IPS-20b (cell line): Measurements from ENCODE around the gene INPP5D.

Experiments
- H3K27ac ChIP-seq: one replicate; pipeline ENCODE4 v1.5.1; 2013; ENCODE audit warnings: low read length
- H3K27me3 ChIP-seq: 2 replicates; pipeline ENCODE4 v1.6.1; 2013; ENCODE audit warnings: mild to moderate bottlenecking, low read length, inconsistent platforms; ENCODE audit not compliant: insufficient read depth
- H3K36me3 ChIP-seq: 2 replicates; pipeline ENCODE4 v1.6.1; 2013; ENCODE audit warnings: low read depth, mild to moderate bottlenecking, inconsistent platforms, low read length, moderate library complexity; ENCODE audit not compliant: insufficient read depth
- H3K4me1 ChIP-seq: 2 replicates; pipeline ENCODE4 v1.6.1; 2013; ENCODE audit warnings: mild to moderate bottlenecking, control low read depth, inconsistent platforms, low read length, moderate library complexity; ENCODE audit not compliant: insufficient read depth
- H3K4me3 ChIP-seq: 2 replicates; pipeline ENCODE4 v1.5.1; 2013; ENCODE audit warnings: mild to moderate bottlenecking, low read length, inconsistent platforms
- H3K9ac ChIP-seq: 2 replicates; pipeline ENCODE4 v1.6.1; 2013; ENCODE audit warnings: low read depth, mild to moderate bottlenecking, inconsistent platforms, low read length, moderate library complexity
- H3K9me3 ChIP-seq: 2 replicates; pipeline ENCODE4 v1.6.1; 2013; ENCODE audit warnings: mild to moderate bottlenecking, low read depth, low read length, inconsistent platforms; ENCODE audit not compliant: insufficient read depth

INPP5D gene

DNA sequence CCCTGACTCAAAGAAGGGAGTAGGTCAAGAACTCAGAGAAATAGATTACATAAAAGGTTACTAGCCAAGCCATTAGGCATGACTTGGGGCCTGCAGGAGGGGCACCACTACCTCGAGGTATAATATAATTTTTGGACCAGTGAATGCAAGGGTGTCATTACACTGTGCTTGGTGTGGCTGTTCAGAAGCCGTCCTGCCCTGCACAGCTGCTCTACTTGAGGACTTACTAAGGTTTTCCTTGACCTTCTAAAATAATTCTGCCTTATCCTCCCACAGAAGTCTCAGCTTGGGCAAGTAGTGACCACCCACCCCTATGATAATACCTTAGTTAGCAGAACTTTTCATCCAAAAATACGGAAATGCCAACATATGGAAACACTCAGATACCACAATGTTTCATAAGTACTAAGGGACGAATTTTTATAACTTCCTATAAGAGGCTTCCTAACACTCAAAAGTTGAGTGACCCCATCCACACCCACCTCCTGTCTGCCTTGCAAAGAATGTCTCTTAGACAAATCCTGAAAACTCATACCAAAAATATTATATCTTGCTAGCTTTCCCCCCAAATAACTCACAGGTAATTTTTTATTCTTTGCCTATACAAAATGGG is 173.6 kb downstream of the INPP5D start:
- Histone ChIP-seq H3K9me3 (no peaks in the 10 kb centered on the region), H3K4me3 (no peak overlapping the region), H3K4me1 (no peaks in the 10 kb centered on the region), H3K36me3 (no peaks in the 10 kb centered on the region), H3K27me3 (no peaks in the 10 kb centered on the region), H3K27ac (no peak overlapping the region), H3K9ac (no peak overlapping the region)

DNA sequence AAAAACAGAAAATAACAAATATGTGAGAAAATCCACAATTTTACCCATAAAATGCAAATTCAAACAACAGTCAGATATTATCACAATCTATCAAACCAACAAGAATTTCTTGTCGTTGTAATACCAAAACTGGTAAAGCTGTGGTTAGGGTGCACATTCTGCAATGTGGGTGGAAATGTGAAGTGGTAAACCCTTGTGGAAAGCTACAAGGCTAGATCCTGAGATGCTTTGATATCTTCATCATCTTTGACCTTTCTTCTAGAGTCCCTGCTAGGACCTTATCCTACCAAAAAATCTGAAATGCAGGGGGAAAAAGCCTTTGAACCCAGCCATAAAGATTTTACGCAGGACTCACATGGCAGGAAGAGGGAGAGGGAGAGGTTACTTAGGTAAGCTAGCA is 174.1 kb downstream of the INPP5D start:
- Histone ChIP-seq H3K9me3 (no peaks in the 10 kb centered on the region), H3K36me3 (no peaks in the 10 kb centered on the region), H3K4me3 (no peak overlapping the region), H3K9ac (no peak overlapping the region), H3K4me1 (no peaks in the 10 kb centered on the region), H3K27ac (no peak overlapping the region), H3K27me3 (no peaks in the 10 kb centered on the region)

DNA sequence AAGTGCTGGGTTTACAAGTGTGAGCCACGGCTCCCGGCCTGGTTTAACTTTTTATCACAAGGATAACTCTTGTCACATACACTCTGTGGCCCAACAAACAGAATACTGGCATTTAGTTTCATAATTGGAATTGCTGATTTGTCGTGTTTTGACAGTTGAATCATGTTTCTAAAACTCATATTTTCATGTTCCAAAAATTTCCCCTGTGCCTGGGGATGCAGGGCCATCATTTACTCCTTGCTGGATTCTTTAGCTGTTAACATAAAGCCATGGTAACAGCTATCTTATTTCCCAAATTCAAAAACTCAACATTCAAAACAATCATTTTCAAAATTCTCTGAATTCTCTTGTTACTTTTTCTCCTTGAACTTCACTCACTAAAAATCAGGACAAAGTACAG is 174.9 kb downstream of the INPP5D start:
- H3K27ac ChIP-seq = no peak overlapping the region
- no peaks in the 10 kb centered on the region for H3K9me3 ChIP-seq
- no peak overlapping the region for H3K9ac ChIP-seq
- H3K27me3 ChIP-seq = no peaks in the 10 kb centered on the region
- H3K36me3 ChIP-seq = no peaks in the 10 kb centered on the region
- no peaks in the 10 kb centered on the region for H3K4me1 ChIP-seq
- no peak overlapping the region for H3K4me3 ChIP-seq

DNA sequence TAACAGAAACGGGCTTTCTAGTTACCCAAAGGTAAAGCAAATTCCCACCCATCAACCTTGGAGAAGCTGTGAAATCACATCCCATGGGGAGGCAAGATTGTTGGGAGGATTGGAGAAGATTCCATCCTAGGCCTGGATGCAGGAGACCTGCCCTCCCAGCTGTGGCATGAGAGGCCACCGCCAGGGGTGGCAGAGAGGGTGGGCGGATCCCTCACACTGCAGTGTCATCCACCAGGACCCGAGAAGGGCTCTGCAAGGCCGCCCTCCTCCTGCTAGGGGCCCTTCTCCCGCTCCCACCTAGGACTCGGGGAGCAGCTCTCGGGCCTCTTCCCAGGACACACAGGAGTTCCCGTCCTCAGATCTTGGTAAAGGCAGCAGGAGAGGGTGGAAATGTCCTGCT is 175.8 kb downstream of the INPP5D start:
- Histone ChIP-seq H3K9me3 (no peaks in the 10 kb centered on the region), H3K4me1 (no peaks in the 10 kb centered on the region), H3K27ac (no peak overlapping the region), H3K36me3 (no peaks in the 10 kb centered on the region), H3K27me3 (no peaks in the 10 kb centered on the region), H3K9ac (no peak overlapping the region), H3K4me3 (no peak overlapping the region)

DNA sequence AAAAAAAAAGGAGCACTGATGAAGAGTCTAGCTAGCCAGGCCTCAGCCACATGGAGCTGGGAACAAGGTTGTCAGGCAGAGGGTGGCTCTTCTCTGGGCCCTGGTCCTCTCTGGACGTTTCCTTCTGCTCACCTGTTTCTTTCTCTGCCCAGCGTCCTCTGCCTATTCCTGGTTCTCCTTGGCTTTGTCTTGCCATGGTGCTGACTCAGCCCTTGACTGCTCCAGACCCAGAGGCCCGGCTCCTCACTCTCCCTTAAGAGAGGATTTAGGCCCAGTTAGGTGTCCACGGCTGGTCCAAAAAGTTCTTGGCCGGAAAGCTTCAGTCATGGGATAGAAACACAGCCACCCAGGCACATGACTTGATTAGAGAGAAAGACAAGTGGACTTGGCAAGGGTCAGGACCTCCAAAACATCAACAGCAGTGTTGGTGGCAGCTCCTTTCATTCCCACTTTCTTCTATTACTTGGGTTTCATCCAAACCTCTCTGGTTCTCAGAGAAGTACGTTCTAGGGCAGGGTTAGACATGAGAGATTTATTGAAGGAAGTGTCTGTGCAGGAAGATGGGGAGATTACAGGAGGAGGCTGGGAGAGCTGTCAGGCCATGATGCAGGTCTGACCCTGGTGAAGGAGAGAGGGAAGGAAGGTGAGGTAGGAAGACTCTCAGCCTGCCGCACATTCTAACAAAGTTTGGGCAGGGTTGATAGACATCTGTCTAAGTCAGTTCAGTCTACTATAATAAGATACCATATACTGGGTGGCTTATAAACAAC is 176.9 kb downstream of the INPP5D start:
- no peak overlapping the region for H3K9ac ChIP-seq
- H3K27ac ChIP-seq = no peak overlapping the region
- H3K27me3 ChIP-seq = no peaks in the 10 kb centered on the region
- H3K4me3 ChIP-seq = no peak overlapping the region
- H3K9me3 ChIP-seq = no peaks in the 10 kb centered on the region
- no peaks in the 10 kb centered on the region for H3K36me3 ChIP-seq
- H3K4me1 ChIP-seq = no peaks in the 10 kb centered on the region

DNA sequence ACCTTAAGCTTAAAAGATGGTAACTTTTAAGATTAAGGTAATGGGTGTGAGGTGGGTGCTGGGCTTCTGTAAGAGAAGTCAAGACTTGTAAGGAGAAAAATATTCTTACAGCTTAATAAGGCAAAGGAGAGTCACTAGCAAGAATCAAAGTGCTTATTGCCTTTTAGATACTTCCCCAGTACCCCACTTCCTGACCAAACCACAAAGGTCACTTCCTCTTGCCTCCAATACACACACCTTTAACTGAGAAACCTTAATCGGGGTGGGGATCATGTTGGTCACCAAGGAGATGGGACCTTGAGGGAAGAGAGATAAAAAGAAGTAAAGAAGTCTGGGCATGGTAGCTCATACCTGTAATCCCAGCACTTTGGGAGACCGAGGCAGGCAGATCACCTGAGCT is 180.8 kb downstream of the INPP5D start:
- no peaks in the 10 kb centered on the region for H3K27me3 ChIP-seq
- no peaks in the 10 kb centered on the region for H3K9me3 ChIP-seq
- no peak overlapping the region for H3K9ac ChIP-seq
- H3K36me3 ChIP-seq = no peaks in the 10 kb centered on the region
- H3K4me1 ChIP-seq = no peaks in the 10 kb centered on the region
- no peak overlapping the region for H3K4me3 ChIP-seq
- no peak overlapping the region for H3K27ac ChIP-seq

DNA sequence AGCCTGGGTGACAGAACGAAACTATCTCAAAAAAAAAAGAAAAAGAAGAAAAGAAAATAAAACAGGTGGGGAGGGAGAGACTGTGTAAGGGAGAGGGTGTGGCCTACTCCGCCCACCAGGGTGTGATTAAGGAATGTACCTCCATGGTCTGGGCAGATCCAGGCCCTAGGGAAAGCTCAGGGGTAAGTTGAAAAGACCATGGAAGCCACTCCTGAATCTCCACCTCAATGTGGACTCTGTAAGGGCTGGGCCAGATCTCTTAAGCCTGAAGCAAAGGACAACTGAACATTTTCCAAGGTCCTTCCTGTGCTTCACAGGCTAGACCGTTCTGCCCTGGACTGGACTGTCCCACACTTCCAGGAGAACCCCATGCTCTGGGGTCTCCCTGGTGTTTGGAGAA is 181.7 kb downstream of the INPP5D start:
- Histone ChIP-seq H3K27me3 (no peaks in the 10 kb centered on the region), H3K9ac (no peak overlapping the region), H3K4me3 (no peak overlapping the region), H3K4me1 (no peaks in the 10 kb centered on the region), H3K27ac (no peak overlapping the region), H3K36me3 (no peaks in the 10 kb centered on the region), H3K9me3 (no peaks in the 10 kb centered on the region)

DNA sequence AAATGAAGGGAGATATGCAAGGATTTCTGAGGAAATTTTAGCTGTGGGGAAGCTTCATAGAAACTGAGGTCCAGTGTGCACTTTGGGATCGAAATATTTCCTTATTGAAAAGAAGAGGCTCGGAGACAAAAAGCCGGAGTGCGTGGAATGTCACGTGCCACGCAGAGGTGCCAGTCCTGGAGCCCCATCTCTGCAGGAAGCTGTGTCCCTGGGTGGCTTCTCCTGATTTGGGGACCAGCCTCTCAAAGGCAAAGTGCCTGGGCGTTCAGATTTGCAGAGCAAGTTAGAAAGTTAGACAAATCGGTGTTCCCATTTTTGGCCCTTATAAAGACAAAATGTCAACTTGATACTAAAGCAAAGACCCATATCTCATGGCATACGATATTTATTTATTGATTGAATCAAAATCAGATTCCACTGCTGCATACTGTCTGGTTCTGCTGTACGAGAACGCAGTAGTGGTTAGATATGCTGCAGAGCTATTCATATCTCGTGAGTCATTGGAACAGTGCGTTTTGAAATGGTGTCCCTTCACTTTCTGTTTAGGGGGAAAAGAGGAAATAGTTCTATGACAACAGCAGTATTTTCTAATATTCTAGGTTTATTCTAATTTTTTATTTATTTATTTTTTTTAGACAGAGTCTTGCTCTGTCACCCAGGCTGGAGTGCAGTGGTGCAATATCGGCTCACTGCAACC is 182.2 kb downstream of the INPP5D start:
- Histone ChIP-seq H3K4me1 (no peaks in the 10 kb centered on the region), H3K27me3 (no peaks in the 10 kb centered on the region), H3K27ac (no peak overlapping the region), H3K4me3 (no peak overlapping the region), H3K9ac (no peak overlapping the region), H3K9me3 (no peaks in the 10 kb centered on the region), H3K36me3 (no peaks in the 10 kb centered on the region)

DNA sequence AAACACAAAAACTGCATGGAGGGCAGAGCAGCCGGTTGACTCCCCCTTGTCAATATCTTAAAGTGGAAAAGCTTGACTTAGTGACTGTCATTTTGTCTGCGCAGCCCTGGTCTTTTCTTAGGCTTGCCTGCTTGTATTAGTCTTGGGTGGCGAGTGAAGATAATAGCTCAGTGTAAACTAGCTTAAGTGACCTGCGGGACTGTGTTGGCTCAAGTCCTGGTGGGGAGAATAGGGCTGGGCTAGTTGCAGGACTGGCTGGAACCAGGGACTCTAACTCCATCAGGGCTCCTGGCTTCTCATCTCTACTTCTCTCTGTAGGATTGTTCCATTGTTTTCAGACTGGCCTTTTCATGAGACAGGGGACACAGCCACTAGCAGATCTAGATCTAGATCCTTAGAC is 183.2 kb downstream of the INPP5D start:
- no peak overlapping the region for H3K4me3 ChIP-seq
- H3K9me3 ChIP-seq = no peaks in the 10 kb centered on the region
- no peaks in the 10 kb centered on the region for H3K4me1 ChIP-seq
- H3K36me3 ChIP-seq = no peaks in the 10 kb centered on the region
- H3K9ac ChIP-seq = no peak overlapping the region
- H3K27me3 ChIP-seq = no peaks in the 10 kb centered on the region
- H3K27ac ChIP-seq = no peak overlapping the region

DNA sequence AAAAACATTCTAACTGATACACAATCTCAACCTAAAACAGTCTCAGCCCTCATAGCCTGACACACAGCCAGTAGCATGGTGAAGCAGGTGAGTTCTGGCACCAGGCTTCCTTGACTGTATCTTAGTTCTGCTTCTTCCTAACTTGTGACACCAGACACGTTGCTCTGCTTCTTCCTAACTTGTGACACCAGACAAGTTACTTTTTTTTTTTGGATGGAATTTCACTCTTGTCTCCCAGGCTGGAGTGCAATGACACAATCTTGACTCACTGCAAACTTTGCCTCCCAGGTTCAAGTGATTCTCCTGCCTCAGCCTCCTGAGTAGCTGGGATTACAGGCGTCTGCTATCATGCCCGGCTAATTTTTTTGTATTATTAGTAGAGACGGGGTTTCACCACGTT is 184.7 kb downstream of the INPP5D start:
- Histone ChIP-seq H3K9me3 (no peaks in the 10 kb centered on the region), H3K27me3 (no peaks in the 10 kb centered on the region), H3K4me3 (no peak overlapping the region), H3K27ac (no peak overlapping the region), H3K9ac (no peak overlapping the region), H3K4me1 (no peaks in the 10 kb centered on the region), H3K36me3 (no peaks in the 10 kb centered on the region)

DNA sequence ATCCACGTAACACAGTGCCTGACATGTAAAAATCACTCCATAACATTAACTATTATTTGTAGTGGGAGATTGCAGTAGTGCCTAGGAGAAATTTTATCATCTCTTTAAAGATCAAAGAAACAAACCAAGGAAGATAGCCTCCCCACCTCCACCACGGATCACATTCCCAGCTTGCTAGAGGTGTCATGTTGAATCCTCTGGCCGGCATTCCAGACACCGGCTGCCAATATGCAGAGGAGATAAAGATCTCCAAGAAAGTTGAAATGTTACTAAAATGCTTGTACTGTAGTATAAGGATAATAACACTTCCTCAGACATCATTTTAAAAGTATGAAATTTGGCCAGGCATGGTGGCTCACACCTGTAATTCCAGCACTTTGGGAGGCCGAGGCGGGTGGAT is 185.3 kb downstream of the INPP5D start:
- H3K9me3 ChIP-seq = no peaks in the 10 kb centered on the region
- H3K4me1 ChIP-seq = no peaks in the 10 kb centered on the region
- no peak overlapping the region for H3K9ac ChIP-seq
- H3K27me3 ChIP-seq = no peaks in the 10 kb centered on the region
- no peak overlapping the region for H3K4me3 ChIP-seq
- no peak overlapping the region for H3K27ac ChIP-seq
- H3K36me3 ChIP-seq = no peaks in the 10 kb centered on the region

DNA sequence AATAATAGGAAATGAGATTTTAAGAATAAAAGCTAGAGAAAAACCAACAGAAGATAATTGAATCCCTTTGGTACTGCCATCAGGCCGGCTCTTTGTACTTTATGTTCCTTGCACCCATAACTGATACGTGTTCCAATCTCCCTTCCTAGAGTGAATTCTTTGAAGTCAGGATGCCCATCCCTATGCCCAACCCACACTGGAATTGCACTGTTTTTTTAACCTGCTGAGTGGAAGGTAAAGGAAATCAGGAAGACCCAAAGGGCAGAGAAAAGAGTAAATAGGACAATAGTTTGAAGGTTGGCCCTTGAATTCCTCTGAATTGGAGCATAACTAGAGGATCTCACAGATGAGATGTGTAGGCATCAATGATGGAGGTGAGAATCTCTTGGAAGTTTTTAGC is 187.0 kb downstream of the INPP5D start:
- Histone ChIP-seq H3K27me3 (no peaks in the 10 kb centered on the region), H3K4me3 (no peak overlapping the region), H3K4me1 (no peaks in the 10 kb centered on the region), H3K27ac (no peak overlapping the region), H3K9me3 (no peaks in the 10 kb centered on the region; the same call in 1 of the 2 replicates), H3K36me3 (no peaks in the 10 kb centered on the region), H3K9ac (no peak overlapping the region)
